ENCODE results near the gene NR2C1.

DNA sequence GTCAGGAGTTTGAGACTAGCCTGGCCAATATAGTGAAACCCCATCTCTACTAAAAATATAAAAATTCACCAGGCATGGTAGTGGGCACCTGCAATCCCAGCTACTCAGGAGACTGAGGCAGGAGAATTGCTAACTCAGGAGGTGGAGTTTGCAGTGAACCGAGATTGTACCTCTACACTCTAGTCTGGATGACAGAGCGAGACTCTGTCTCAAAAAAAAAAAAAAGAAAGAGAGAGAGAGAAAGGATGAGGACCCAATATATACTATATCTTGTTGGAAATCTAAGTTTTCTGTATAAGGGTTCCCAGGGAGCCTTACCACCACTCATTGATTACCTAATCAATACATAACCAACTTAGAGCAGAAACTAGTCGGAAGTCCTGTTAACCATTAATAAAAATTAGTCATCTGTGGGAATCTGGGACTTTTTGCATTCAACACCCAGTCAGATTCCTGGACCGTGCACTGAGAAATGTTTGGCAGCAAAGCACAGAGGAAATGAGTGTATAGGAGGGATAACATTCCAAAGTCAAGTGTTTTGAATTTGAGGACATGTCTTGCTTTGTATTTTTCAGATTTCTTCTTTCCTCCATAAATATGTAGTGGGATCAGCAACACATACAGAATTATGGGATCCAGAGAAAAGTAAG, 44.8 kb upstream of the NR2C1 start:
- TF ChIP-seq NR1H2 (CRISPR knock-in tag; IDR thresholded peaks at IDR 0.05) (no peak), JUN (CRISPR knock-in tag; IDR thresholded peaks at IDR 0.05) (no peak), RELA (CRISPR knock-in tag; IDR thresholded peaks at IDR 0.05; ENCODE audit: borderline replicate concordance) (no peak), FOXJ3 (CRISPR knock-in tag; IDR thresholded peaks at IDR 0.05; ENCODE audit: borderline replicate concordance) (no peak), NFYB (CRISPR knock-in tag; conservative IDR thresholded peaks at IDR 0.05; ENCODE audit: low read depth) (no peak), SP1 (CRISPR knock-in tag; conservative IDR thresholded peaks at IDR 0.05) (no peak), ZBTB21 (CRISPR knock-in tag; IDR thresholded peaks at IDR 0.05; ENCODE audit: borderline replicate concordance) (no peak)
- TF ChIP-seq, protein P1, sequence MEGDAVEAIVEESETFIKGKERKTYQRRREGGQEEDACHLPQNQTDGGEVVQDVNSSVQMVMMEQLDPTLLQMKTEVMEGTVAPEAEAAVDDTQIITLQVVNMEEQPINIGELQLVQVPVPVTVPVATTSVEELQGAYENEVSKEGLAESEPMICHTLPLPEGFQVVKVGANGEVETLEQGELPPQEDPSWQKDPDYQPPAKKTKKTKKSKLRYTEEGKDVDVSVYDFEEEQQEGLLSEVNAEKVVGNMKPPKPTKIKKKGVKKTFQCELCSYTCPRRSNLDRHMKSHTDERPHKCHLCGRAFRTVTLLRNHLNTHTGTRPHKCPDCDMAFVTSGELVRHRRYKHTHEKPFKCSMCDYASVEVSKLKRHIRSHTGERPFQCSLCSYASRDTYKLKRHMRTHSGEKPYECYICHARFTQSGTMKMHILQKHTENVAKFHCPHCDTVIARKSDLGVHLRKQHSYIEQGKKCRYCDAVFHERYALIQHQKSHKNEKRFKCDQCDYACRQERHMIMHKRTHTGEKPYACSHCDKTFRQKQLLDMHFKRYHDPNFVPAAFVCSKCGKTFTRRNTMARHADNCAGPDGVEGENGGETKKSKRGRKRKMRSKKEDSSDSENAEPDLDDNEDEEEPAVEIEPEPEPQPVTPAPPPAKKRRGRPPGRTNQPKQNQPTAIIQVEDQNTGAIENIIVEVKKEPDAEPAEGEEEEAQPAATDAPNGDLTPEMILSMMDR (IDR thresholded peaks at IDR 0.05), result no peak
- TF ChIP-seq, protein P2, sequence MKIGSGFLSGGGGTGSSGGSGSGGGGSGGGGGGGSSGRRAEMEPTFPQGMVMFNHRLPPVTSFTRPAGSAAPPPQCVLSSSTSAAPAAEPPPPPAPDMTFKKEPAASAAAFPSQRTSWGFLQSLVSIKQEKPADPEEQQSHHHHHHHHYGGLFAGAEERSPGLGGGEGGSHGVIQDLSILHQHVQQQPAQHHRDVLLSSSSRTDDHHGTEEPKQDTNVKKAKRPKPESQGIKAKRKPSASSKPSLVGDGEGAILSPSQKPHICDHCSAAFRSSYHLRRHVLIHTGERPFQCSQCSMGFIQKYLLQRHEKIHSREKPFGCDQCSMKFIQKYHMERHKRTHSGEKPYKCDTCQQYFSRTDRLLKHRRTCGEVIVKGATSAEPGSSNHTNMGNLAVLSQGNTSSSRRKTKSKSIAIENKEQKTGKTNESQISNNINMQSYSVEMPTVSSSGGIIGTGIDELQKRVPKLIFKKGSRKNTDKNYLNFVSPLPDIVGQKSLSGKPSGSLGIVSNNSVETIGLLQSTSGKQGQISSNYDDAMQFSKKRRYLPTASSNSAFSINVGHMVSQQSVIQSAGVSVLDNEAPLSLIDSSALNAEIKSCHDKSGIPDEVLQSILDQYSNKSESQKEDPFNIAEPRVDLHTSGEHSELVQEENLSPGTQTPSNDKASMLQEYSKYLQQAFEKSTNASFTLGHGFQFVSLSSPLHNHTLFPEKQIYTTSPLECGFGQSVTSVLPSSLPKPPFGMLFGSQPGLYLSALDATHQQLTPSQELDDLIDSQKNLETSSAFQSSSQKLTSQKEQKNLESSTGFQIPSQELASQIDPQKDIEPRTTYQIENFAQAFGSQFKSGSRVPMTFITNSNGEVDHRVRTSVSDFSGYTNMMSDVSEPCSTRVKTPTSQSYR (CRISPR knock-in tag; IDR thresholded peaks at IDR 0.05), result no peak
- TF ChIP-seq, protein P3, sequence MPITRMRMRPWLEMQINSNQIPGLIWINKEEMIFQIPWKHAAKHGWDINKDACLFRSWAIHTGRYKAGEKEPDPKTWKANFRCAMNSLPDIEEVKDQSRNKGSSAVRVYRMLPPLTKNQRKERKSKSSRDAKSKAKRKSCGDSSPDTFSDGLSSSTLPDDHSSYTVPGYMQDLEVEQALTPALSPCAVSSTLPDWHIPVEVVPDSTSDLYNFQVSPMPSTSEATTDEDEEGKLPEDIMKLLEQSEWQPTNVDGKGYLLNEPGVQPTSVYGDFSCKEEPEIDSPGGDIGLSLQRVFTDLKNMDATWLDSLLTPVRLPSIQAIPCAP (CRISPR knock-in tag; IDR thresholded peaks at IDR 0.05), result no peak
